Medulla oblongata (tissue), 1 donor: ENCODE measurements around the gene CFAP61.
A peak's percentile ranks its signal among the peaks of the same experiment; 100 is the strongest.
"Not testable (repeated sequence)": the region's sequence is repeated elsewhere in the genome, so short reads cannot be mapped to it uniquely, and the experiment has no call there.

Source experiments
- DNase-seq: peaks from one replicate; pipeline ENCODE4 v3.0.0-alpha.2; 2015; ENCODE audit errors: extremely low spot score

CFAP61 gene

GRCh38 chr20:20230741-20231140, 178.4 kb downstream of the CFAP61 start:
- DNase-seq: no peak

- DNase-seq: no peak
Measured at GRCh38 chr20:20231528-20232298, 179.4 kb downstream of the CFAP61 start.

- no peak for DNase-seq
Measured at GRCh38 chr20:20233041-20233514, 180.7 kb downstream of the CFAP61 start.

GRCh38 chr20:20235681-20236080, 183.3 kb downstream of the CFAP61 start:
- DNase-seq: no peak

- peak; percentile 86 for DNase-seq
Measured at GRCh38 chr20:20237093-20237959, 185.0 kb downstream of the CFAP61 start.

GRCh38 chr20:20241976-20242375, 189.6 kb downstream of the CFAP61 start:
- no peak for DNase-seq

GRCh38 chr20:20244384-20244783, 192.1 kb downstream of the CFAP61 start:
- not testable (repeated sequence) for DNase-seq

GRCh38 chr20:20246996-20247633, 194.8 kb downstream of the CFAP61 start:
- DNase-seq: no peak

- DNase-seq: no peak
Measured at GRCh38 chr20:20248620-20249200, 196.4 kb downstream of the CFAP61 start.

GRCh38 chr20:20251317-20251716, 199.0 kb downstream of the CFAP61 start:
- no peak for DNase-seq

GRCh38 chr20:20251836-20252235, 199.5 kb downstream of the CFAP61 start:
- DNase-seq: no peak

- no peak for DNase-seq
Measured at GRCh38 chr20:20253039-20253743, 200.9 kb downstream of the CFAP61 start.

GRCh38 chr20:20253744-20254330, 201.5 kb downstream of the CFAP61 start:
- no peak for DNase-seq

GRCh38 chr20:20255099-20255498, 202.8 kb downstream of the CFAP61 start:
- no peak for DNase-seq

- no peak for DNase-seq
Measured at GRCh38 chr20:20259533-20259932, 207.2 kb downstream of the CFAP61 start.

- DNase-seq: peak; percentile 25
Measured at GRCh38 chr20:20261159-20261558, 208.8 kb downstream of the CFAP61 start.

- no peak for DNase-seq
Measured at GRCh38 chr20:20265210-20265609, 212.9 kb downstream of the CFAP61 start.

- DNase-seq: no peak
Measured at GRCh38 chr20:20266552-20266951, 214.2 kb downstream of the CFAP61 start.

GRCh38 chr20:20267685-20268370, 215.5 kb downstream of the CFAP61 start:
- DNase-seq: no peak

- no peak for DNase-seq
Measured at GRCh38 chr20:20271271-20271670, 218.9 kb downstream of the CFAP61 start.
